SK-N-SH treated with all-trans-retinoic acid at 6 μM for 48 hours (cell line): ENCODE data around the gene INTS1.

Experiments used
- BACH2 ChIP-seq: fragments of 250-450 bp; sonication (Bioruptor Pico); IDR thresholded peaks from 2 replicates; pipeline ENCODE4 v1.9.0; 2021; ENCODE audit warnings: mild to moderate bottlenecking, borderline replicate concordance
- PATZ1 ChIP-seq: fragments of 250-450 bp; sonication (Bioruptor Pico); IDR thresholded peaks from 2 replicates; pipeline ENCODE4 v1.8.0; 2020; ENCODE audit warnings: mild to moderate bottlenecking, moderate library complexity, borderline replicate concordance
- PPARA ChIP-seq: fragments of 250-450 bp; sonication (Bioruptor Pico); IDR thresholded peaks from 2 replicates; pipeline ENCODE4 v1.5.0; 2020; ENCODE audit warnings: mild to moderate bottlenecking, borderline replicate concordance
- RARB ChIP-seq: fragments of 250-450 bp; sonication (Bioruptor Pico); IDR thresholded peaks from 2 replicates; pipeline ENCODE4 v1.8.0; 2021; ENCODE audit warnings: mild to moderate bottlenecking, moderate library complexity
- TCF4 ChIP-seq: fragments of 250-450 bp; sonication (Bioruptor Pico); IDR thresholded peaks from 2 replicates; pipeline ENCODE4 v1.8.0; 2021; ENCODE audit warnings: mild to moderate bottlenecking, moderate library complexity, borderline replicate concordance
- ZFP3 ChIP-seq: fragments of 250-450 bp; sonication (Bioruptor Pico); IDR thresholded peaks from 2 replicates; pipeline ENCODE4 v1.5.0; 2020; ENCODE audit warnings: mild to moderate bottlenecking, moderate library complexity
- ZFP30 ChIP-seq: fragments of 450-650 bp; formaldehyde crosslinking; IDR thresholded peaks from 2 replicates; pipeline ENCODE4 v1.5.0; 2022; ENCODE audit warnings: mild to moderate bottlenecking, moderate library complexity
- TF ChIP-seq, protein P1 (sequence below): fragments of 250-450 bp; sonication (Bioruptor Pico); IDR thresholded peaks from 2 replicates; pipeline ENCODE4 v1.5.0; 2020; ENCODE audit warnings: mild to moderate bottlenecking, moderate library complexity
- TF ChIP-seq, protein P2 (sequence below): fragments of 250-450 bp; sonication (Bioruptor Pico); IDR thresholded peaks from 2 replicates; pipeline ENCODE4 v1.8.0; 2021; ENCODE audit warnings: low read depth, mild to moderate bottlenecking, moderate library complexity, borderline replicate concordance

GRCh38 chr7:1500064-1500807, 4.0 kb downstream of the INTS1 start:
- TF ChIP-seq RARB (no peak), ZFP30 (CRISPR knock-in tag) (no peak), PATZ1 (CRISPR knock-in tag) (no peak), ZFP3 (no peak), TCF4 (CRISPR knock-in tag) (no peak), PPARA (CRISPR knock-in tag) (no peak), BACH2 (no peak)
- TF ChIP-seq, protein P1, sequence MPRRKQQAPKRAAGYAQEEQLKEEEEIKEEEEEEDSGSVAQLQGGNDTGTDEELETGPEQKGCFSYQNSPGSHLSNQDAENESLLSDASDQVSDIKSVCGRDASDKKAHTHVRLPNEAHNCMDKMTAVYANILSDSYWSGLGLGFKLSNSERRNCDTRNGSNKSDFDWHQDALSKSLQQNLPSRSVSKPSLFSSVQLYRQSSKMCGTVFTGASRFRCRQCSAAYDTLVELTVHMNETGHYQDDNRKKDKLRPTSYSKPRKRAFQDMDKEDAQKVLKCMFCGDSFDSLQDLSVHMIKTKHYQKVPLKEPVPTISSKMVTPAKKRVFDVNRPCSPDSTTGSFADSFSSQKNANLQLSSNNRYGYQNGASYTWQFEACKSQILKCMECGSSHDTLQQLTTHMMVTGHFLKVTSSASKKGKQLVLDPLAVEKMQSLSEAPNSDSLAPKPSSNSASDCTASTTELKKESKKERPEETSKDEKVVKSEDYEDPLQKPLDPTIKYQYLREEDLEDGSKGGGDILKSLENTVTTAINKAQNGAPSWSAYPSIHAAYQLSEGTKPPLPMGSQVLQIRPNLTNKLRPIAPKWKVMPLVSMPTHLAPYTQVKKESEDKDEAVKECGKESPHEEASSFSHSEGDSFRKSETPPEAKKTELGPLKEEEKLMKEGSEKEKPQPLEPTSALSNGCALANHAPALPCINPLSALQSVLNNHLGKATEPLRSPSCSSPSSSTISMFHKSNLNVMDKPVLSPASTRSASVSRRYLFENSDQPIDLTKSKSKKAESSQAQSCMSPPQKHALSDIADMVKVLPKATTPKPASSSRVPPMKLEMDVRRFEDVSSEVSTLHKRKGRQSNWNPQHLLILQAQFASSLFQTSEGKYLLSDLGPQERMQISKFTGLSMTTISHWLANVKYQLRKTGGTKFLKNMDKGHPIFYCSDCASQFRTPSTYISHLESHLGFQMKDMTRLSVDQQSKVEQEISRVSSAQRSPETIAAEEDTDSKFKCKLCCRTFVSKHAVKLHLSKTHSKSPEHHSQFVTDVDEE = no peak
- TF ChIP-seq, protein P2, sequence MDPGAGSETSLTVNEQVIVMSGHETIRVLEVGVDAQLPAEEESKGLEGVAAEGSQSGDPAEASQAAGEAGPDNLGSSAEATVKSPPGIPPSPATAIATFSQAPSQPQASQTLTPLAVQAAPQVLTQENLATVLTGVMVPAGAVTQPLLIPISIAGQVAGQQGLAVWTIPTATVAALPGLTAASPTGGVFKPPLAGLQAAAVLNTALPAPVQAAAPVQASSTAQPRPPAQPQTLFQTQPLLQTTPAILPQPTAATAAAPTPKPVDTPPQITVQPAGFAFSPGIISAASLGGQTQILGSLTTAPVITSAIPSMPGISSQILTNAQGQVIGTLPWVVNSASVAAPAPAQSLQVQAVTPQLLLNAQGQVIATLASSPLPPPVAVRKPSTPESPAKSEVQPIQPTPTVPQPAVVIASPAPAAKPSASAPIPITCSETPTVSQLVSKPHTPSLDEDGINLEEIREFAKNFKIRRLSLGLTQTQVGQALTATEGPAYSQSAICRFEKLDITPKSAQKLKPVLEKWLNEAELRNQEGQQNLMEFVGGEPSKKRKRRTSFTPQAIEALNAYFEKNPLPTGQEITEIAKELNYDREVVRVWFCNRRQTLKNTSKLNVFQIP (CRISPR knock-in tag) = no peak
